Esophagus squamous epithelium (tissue), 4 donors: ENCODE results near the gene NT5DC1.

Experiments used
- POLR2A ChIP-seq, 4 donors: fragments of 450-650 bp; IDR thresholded peaks; one replicate each; pipeline ENCODE4 v1.6.1; 2017; ENCODE audit warnings: antibody characterized with exemption in 4 of 4, mild to moderate bottlenecking in 4 of 4, moderate library complexity in 3 of 4
- TF ChIP-seq, protein P1 (sequence below), 6 experiments: fragments of 450-650 bp in 4 of 6; fragments of 200-600 bp in 2 of 6; sonication (generic) in 2 of 6; IDR thresholded peaks; one replicate each; pipeline ENCODE4 v1.5.1; 2016 to 2019; ENCODE audit warnings: antibody characterized with exemption in 6 of 6, mild to moderate bottlenecking in 4 of 6, moderate library complexity in 4 of 6

DNA sequence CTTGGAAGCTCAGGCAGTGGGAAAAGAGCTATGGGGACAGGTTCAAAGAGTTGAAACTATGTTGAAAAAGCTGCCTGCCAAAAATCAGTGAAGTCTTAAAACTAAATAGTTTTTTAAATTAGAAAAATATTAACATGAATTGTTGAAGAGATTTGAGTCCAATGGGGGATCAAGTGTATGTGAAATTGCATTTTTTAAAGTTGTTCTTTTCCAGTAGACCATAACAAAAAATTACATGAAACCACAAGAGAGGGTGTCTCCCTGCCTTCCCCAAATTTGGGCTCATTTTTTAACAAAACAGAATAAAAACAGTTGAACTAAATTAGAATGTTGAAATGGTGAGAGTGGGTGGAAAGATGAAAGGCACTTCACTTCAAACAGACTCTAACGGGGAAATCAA lies 56.7 kb downstream of the NT5DC1 start:
- TF ChIP-seq, protein P1, sequence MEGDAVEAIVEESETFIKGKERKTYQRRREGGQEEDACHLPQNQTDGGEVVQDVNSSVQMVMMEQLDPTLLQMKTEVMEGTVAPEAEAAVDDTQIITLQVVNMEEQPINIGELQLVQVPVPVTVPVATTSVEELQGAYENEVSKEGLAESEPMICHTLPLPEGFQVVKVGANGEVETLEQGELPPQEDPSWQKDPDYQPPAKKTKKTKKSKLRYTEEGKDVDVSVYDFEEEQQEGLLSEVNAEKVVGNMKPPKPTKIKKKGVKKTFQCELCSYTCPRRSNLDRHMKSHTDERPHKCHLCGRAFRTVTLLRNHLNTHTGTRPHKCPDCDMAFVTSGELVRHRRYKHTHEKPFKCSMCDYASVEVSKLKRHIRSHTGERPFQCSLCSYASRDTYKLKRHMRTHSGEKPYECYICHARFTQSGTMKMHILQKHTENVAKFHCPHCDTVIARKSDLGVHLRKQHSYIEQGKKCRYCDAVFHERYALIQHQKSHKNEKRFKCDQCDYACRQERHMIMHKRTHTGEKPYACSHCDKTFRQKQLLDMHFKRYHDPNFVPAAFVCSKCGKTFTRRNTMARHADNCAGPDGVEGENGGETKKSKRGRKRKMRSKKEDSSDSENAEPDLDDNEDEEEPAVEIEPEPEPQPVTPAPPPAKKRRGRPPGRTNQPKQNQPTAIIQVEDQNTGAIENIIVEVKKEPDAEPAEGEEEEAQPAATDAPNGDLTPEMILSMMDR (IDR thresholded peaks at IDR 0.05): no peak
- no peak for TF ChIP-seq POLR2A (IDR thresholded peaks at IDR 0.05)
